ENCODE measurements around the gene SORCS1.

GRCh38 chr10:107085665-107086525, 78.6 kb downstream of the SORCS1 start:
- TF ChIP-seq EZH2 (IDR thresholded peaks at IDR 0.05; ENCODE audit: low read depth, unreplicated experiment): no peak
- TF ChIP-seq CTCF (conservative IDR thresholded peaks at IDR 0.05; ENCODE audit: low read depth in 2 of 2): no peak
- TF ChIP-seq POLR2AphosphoS5 (IDR thresholded peaks at IDR 0.05; ENCODE audit: low read depth): no peak
- TF ChIP-seq CREB1 (CRISPR knock-in tag; IDR thresholded peaks at IDR 0.05; ENCODE audit: low read depth): no peak
- no peak for TF ChIP-seq ZNF331 (CRISPR knock-in tag; IDR thresholded peaks at IDR 0.05; ENCODE audit: low read depth)
- TF ChIP-seq REST (IDR thresholded peaks at IDR 0.05; ENCODE audit: unreplicated experiment): no peak
- no peak for TF ChIP-seq EZH2phosphoT487 (IDR thresholded peaks at IDR 0.05; ENCODE audit: unreplicated experiment)

Data from GM23338 (cell line).